Measurements from ENCODE around the gene MYOM1. TPM values are rescaled to one million over a fixed set of nuclear protein-coding genes. Genes with fewer than 3 reads are reported as not detected.

Gene MYOM1
- total RNA-seq, 1 donor from 2014 or later = 0.57 TPM

DNA sequence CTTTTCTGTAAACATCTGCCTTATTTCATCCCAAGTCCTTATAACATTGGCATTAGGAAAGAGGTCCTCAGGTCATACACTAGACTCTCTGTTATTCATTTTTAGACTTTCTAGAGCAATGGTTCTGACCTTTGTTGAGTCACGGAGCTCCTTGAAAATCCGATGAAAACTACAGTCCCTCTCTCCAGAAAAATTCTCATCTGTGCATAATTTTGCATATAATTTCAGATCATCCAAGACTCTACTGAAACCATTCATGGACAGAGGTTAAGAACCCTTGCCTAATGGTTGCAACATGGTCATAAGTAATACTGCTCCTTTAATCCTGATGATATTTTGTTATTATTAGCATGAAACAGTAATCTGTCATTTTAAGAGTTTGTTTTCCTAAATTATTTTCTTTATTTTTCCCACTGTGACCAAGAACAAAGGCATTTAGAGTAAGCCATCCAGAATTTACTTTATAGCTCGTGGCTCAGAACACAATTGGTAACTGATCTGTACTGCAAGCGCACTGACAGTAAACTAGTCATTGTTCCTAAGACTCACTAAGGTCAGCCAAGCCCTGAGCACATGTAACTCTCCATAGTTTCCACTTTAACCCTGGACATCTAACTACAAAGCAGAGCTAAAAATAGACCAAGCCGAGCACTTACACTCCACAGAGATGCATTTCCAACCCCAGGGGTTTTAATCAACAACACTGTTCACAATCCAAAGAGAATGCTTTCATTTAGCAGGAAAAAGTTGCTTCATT, 8.4 kb downstream of the MYOM1 start:
- H3K36me3 ChIP-seq (ENCODE audit: insufficient read depth, low read length) = no peaks in the 10 kb centered on the region
- no peaks in the 10 kb centered on the region for H3K79me2 ChIP-seq (ENCODE audit: insufficient read depth, low read length)
- Mint-ChIP-seq H3K4me1 (ENCODE audit: low read depth, unreplicated experiment) (peaks cover 17% of the 10 kb centered on the region), H3K9me3 (ENCODE audit: unreplicated experiment) (peaks cover 1% of the 10 kb centered on the region), H3K36me3 (ENCODE audit: low read depth, unreplicated experiment) (peaks cover 2% of the 10 kb centered on the region), H3K27ac (ENCODE audit: unreplicated experiment) (peak overlapping the region; percentile 69), H3K27me3 (ENCODE audit: low read depth, unreplicated experiment) (no peaks in the 10 kb centered on the region), H3K4me3 (ENCODE audit: unreplicated experiment) (peak overlapping the region; percentile 45)
- no peaks in the 10 kb centered on the region for H3K27me3 ChIP-seq (ENCODE audit: insufficient read depth, low read length)
- no peak overlapping the region for H3K27ac ChIP-seq (ENCODE audit: low read depth, low read length)
- no peaks in the 10 kb centered on the region for H3K4me1 ChIP-seq (ENCODE audit: insufficient read depth, low read length)
- FAIRE-seq (no peak), DNase-seq (ENCODE audit: low read depth) (peak; percentile 8)
- no peak overlapping the region for H3K4me3 ChIP-seq (ENCODE audit: insufficient read depth, low read depth, low read length)
- peak overlapping the region; percentile 11 for H3K4me2 ChIP-seq (ENCODE audit: low read length)
- H3K9ac ChIP-seq (ENCODE audit: low read length) = no peak overlapping the region
- no peak overlapping the region for H2AFZ ChIP-seq (ENCODE audit: low read depth, low read length)
- no peaks in the 10 kb centered on the region for H4K20me1 ChIP-seq (ENCODE audit: insufficient read depth, low read length)
- TF ChIP-seq, protein P1, sequence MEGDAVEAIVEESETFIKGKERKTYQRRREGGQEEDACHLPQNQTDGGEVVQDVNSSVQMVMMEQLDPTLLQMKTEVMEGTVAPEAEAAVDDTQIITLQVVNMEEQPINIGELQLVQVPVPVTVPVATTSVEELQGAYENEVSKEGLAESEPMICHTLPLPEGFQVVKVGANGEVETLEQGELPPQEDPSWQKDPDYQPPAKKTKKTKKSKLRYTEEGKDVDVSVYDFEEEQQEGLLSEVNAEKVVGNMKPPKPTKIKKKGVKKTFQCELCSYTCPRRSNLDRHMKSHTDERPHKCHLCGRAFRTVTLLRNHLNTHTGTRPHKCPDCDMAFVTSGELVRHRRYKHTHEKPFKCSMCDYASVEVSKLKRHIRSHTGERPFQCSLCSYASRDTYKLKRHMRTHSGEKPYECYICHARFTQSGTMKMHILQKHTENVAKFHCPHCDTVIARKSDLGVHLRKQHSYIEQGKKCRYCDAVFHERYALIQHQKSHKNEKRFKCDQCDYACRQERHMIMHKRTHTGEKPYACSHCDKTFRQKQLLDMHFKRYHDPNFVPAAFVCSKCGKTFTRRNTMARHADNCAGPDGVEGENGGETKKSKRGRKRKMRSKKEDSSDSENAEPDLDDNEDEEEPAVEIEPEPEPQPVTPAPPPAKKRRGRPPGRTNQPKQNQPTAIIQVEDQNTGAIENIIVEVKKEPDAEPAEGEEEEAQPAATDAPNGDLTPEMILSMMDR (IDR thresholded peaks at IDR 0.05; ENCODE audit: insufficient read depth, low read depth, low read length) = no peak
- TF ChIP-seq EZH2 (IDR thresholded peaks at IDR 0.05; ENCODE audit: insufficient read depth, low read length) = no peak
- no peaks in the 10 kb centered on the region for H3K9me3 ChIP-seq (ENCODE audit: insufficient read depth, low read depth, low read length)

DNA sequence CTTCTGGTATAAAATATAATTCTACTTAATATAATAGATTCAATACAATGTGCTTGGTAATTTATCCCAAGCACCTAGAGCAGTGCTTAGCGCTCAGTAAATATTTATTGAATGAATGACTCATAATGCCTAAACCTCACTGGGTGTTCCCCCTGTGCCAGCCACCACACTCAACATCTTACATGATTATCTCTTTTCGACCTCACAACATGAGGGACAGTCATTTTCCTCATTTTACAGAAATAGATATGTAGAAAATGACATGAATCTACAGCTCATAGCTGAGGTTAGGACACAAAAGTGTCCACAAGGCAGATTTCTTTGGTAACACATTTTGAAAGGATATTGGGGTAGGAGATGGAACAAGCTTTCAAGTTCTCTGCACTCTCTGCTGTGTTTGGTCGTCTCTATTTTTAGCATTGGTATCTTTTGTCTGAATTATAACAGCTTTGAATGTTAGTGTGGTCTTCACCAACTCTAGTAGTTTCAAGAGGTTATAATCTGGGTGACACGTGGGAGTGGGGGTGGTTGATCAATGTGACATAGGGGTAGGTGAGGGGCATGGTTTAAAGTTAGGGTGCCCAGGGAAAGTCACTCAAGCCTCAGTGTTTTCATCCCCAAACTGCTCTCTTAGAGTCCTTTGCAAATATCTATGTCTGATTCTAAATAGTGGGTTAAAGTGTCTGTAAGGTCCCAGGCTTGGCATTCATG, 9.8 kb downstream of the MYOM1 start:
- H3K36me3 Mint-ChIP-seq (ENCODE audit: low read depth, unreplicated experiment) = no peaks in the 10 kb centered on the region
- Histone ChIP-seq H3K4me2 (ENCODE audit: low read length) (no peak overlapping the region), H2AFZ (ENCODE audit: low read depth, low read length) (no peak overlapping the region), H3K4me1 (ENCODE audit: insufficient read depth, low read length) (no peaks in the 10 kb centered on the region), H3K36me3 (ENCODE audit: insufficient read depth, low read length) (no peaks in the 10 kb centered on the region), H3K9ac (ENCODE audit: low read length) (no peak overlapping the region), H3K4me3 (ENCODE audit: insufficient read depth, low read depth, low read length) (no peak overlapping the region), H4K20me1 (ENCODE audit: insufficient read depth, low read length) (no peaks in the 10 kb centered on the region), H3K79me2 (ENCODE audit: insufficient read depth, low read length) (no peaks in the 10 kb centered on the region), H3K27me3 (ENCODE audit: insufficient read depth, low read length) (no peaks in the 10 kb centered on the region), H3K9me3 (ENCODE audit: insufficient read depth, low read depth, low read length) (no peaks in the 10 kb centered on the region), H3K27ac (ENCODE audit: low read depth, low read length) (no peak overlapping the region)
- FAIRE-seq = no peak
- H3K9me3 Mint-ChIP-seq (ENCODE audit: unreplicated experiment) = no peaks in the 10 kb centered on the region
- no peak overlapping the region for H3K4me3 Mint-ChIP-seq (ENCODE audit: unreplicated experiment)
- H3K27me3 Mint-ChIP-seq (ENCODE audit: low read depth, unreplicated experiment) = no peaks in the 10 kb centered on the region
- no peak for DNase-seq (ENCODE audit: low read depth)
- H3K27ac Mint-ChIP-seq (ENCODE audit: unreplicated experiment) = no peak overlapping the region
- peaks cover 17% of the 10 kb centered on the region for H3K4me1 Mint-ChIP-seq (ENCODE audit: low read depth, unreplicated experiment)
- TF ChIP-seq, protein P1 (IDR thresholded peaks at IDR 0.05; ENCODE audit: insufficient read depth, low read depth, low read length) = no peak
- no peak for TF ChIP-seq EZH2 (IDR thresholded peaks at IDR 0.05; ENCODE audit: insufficient read depth, low read length)

Measured in astrocyte (in vitro differentiated cells and primary cell).